IPS-NIHi11 (cell line): ENCODE results near the gene PELI1.

Experiments
- DNase-seq: peaks from one replicate; pipeline ENCODE4 v3.0.0; 2012; ENCODE audit warnings: mixed read lengths, low spot score

The PELI1 gene

GRCh38 chr2:64157792-64158191 lies 13.6 kb upstream of the PELI1 start:
- DNase-seq = peak; percentile 24

- DNase-seq = no peak
These were observed 9.6 kb upstream of the PELI1 start for GRCh38 chr2:64153811-64154210.

- DNase-seq = no peak
These were observed 7.3 kb upstream of the PELI1 start for GRCh38 chr2:64151476-64151875.

- DNase-seq = no peak
These were observed 1.5 kb upstream of the PELI1 start for GRCh38 chr2:64145714-64146113.

- peak; percentile 24 for DNase-seq
These were observed 899 bp upstream of the PELI1 start for GRCh38 chr2:64145119-64145518.

GRCh38 chr2:64143169-64144056 lies 807 bp downstream of the PELI1 start:
- DNase-seq = peak; percentile 62

- no peak for DNase-seq
These were observed 1.5 kb downstream of the PELI1 start for GRCh38 chr2:64142741-64143168.

GRCh38 chr2:64141674-64142405 lies 2.4 kb downstream of the PELI1 start:
- DNase-seq = no peak

- DNase-seq = no peak
These were observed 3.5 kb downstream of the PELI1 start for GRCh38 chr2:64140665-64141200.

GRCh38 chr2:64139956-64140355 lies 4.3 kb downstream of the PELI1 start:
- DNase-seq = no peak

- no peak for DNase-seq
These were observed 6.2 kb downstream of the PELI1 start for GRCh38 chr2:64137996-64138395.

GRCh38 chr2:64137567-64137966 lies 6.7 kb downstream of the PELI1 start:
- no peak for DNase-seq

GRCh38 chr2:64135421-64135820 lies 8.8 kb downstream of the PELI1 start:
- DNase-seq = no peak

GRCh38 chr2:64134813-64135212 lies 9.4 kb downstream of the PELI1 start:
- no peak for DNase-seq

- DNase-seq = no peak
These were observed 10.4 kb downstream of the PELI1 start for GRCh38 chr2:64133828-64134227.

- DNase-seq = no peak
These were observed 10.9 kb downstream of the PELI1 start for GRCh38 chr2:64133354-64133753.

GRCh38 chr2:64130333-64130732 lies 13.9 kb downstream of the PELI1 start:
- DNase-seq = no peak

- DNase-seq = no peak
These were observed 15.3 kb downstream of the PELI1 start for GRCh38 chr2:64128943-64129391.

- no peak for DNase-seq
These were observed 15.8 kb downstream of the PELI1 start for GRCh38 chr2:64128406-64128805.

- DNase-seq = no peak
These were observed 17.1 kb downstream of the PELI1 start for GRCh38 chr2:64127119-64127518.

- no peak for DNase-seq
These were observed 17.6 kb downstream of the PELI1 start for GRCh38 chr2:64126601-64127000.

GRCh38 chr2:64124571-64124970 lies 19.6 kb downstream of the PELI1 start:
- no peak for DNase-seq

- no peak for DNase-seq
These were observed 20.1 kb downstream of the PELI1 start for GRCh38 chr2:64124168-64124567.
